HG03095 (cell line): ENCODE data around the gene CKS1B.
A peak's percentile ranks its signal among the peaks of the same experiment; 100 is the strongest.
"Not testable (repeated sequence)": the region's sequence is repeated elsewhere in the genome, so short reads cannot be mapped to it uniquely, and the experiment has no call there.

Experiments used
- ATAC-seq: cut with Tn5 transposase; IDR thresholded peaks from one replicate; pipeline ENCODE4 v1.9.1; 2021; ENCODE audit warnings: moderate library complexity; ENCODE audit not compliant: unreplicated experiment

The CKS1B gene

DNA sequence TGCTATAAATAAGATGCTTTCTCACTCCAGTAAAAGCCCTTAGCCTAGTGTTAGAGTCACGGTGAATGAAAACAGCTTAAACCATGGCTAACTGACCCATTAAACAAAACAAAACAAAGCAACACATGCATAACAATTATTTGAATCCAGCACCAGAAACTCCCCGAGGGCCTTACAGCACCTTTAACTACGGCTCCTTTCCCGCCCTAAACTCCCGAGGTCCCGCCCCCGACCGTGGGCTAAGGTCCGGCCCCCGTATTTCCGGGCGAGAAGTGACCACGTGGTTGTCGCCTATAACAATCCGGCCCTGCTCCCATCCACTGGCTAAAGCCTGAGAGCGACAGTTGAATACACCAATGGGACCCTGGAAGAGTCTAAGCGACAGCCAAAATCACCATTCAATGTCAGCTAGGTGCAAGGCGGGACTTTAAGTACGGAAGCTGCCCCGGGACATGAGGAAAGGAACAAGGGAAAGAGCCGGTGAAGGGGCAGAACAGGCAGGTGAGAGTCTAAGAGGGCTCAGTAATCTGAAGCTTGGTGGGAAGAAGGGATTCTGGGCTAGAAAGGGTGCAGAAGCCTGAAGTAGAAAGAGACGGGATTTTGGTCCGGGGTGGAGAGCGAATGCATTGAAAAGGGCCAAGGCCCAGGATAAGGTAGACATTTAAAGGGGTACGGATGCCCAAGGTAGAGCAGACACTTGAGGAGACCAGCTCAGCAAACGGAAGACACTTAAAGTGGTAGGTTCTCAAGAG, 8.6 kb downstream of the CKS1B start, which contains the start of gene FLAD1:
Gene FLAD1 (plus strand): TSS at position 448 of the 752 bp plus-strand sequence. CDS start 351 bp downstream, outside the sequence.
- peak; percentile 97 for ATAC-seq

DNA sequence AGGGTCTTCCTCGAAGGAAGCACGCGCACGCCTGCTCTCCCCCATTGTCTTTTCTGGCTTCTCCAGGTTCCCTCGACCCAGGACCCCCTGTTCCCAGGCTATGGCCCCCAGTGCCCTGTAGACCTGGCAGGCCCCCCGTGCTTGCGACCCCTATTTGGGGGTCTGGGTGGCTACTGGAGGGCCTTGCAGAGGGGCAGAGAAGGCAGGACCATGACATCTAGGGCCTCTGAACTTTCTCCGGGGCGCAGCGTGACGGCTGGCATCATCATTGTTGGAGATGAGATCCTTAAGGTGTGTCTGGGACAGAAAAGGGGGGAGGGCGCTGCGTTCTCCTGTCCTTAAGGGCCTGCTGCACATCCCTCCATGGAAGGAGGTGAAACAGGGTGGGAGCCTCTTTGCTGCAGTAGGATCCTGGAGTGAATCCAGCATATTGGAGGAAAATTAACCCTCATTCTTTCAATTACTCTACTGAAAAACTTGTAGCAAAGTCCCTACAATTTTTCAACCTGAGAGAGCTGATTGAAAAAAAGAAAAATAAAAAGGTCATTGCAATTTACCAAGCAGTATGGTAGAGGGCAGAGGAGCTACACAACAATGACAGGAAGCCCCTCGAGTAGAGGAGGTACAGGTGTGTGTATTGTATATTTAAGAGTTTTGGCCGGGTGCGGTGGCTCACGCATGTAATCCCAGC, 9.4 kb downstream of the CKS1B start:
- no peak for ATAC-seq

DNA sequence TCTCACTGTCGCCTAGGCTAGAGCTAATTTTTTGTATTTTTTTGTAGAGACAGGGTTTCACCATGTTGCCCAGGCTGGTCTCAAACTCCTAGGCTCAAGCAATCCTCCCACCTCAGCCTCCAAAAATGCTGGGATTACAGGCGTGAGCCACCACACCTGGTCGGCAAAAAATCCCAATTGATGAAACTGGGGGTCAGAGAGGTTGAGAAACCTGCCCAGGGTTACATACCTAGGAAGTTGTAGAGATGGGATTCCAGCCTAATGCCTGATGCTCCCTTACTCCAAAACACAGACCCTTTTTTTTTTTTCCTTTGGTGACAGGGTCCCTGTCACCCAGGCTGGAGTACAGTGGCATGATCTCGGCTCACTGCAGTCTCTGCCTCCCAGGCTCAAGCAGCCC, 12.3 kb downstream of the CKS1B start:
- ATAC-seq = not testable (repeated sequence)

DNA sequence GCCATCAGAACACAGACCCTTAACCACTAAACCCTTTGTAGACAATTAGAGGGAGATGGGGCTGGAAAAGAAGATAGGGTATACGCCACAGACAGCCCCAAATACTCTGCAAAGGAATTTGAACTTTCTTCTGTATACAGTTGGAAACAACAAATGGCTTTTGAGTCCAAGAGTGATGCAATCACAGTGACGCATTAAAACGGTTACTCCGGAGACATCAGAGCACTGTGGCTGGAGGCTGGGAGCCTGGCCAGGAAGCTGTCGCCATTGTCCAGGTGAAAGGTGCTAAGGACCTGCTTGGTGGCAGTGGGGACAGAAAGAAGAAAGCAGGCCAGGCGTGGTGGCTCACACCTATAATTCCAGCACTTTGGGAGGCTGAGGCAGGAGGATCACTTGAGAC, 12.8 kb downstream of the CKS1B start:
- no peak for ATAC-seq

DNA sequence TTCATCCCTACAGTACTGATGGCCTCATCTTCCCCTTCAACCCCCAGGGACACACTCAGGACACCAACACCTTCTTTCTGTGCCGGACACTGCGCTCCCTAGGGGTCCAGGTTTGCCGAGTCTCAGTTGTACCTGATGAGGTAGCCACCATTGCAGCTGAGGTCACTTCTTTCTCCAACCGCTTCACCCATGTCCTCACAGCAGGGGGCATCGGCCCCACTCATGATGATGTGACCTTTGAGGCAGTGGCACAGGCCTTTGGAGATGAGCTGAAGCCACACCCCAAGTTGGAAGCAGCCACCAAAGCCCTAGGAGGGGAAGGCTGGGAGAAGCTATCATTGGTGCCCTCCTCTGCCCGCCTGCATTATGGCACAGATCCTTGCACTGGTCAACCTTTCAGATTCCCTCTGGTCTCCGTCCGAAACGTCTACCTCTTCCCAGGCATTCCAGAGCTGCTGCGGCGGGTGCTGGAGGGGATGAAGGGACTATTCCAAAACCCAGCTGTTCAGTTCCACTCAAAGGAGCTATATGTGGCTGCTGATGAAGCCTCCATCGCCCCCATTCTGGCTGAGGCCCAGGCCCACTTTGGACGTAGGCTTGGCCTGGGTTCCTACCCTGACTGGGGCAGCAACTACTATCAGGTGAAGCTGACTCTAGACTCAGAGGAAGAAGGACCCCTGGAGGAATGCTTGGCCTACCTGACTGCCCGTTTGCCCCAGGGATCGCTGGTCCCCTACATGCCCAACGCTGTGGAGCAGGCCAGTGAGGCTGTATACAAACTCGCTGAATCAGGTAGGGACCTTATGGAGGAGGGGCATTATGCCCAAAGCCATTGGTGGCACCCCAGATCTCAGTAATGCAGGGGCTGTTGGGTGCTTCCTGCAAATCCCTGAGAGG, 13.8 kb downstream of the CKS1B start:
- ATAC-seq = no peak

DNA sequence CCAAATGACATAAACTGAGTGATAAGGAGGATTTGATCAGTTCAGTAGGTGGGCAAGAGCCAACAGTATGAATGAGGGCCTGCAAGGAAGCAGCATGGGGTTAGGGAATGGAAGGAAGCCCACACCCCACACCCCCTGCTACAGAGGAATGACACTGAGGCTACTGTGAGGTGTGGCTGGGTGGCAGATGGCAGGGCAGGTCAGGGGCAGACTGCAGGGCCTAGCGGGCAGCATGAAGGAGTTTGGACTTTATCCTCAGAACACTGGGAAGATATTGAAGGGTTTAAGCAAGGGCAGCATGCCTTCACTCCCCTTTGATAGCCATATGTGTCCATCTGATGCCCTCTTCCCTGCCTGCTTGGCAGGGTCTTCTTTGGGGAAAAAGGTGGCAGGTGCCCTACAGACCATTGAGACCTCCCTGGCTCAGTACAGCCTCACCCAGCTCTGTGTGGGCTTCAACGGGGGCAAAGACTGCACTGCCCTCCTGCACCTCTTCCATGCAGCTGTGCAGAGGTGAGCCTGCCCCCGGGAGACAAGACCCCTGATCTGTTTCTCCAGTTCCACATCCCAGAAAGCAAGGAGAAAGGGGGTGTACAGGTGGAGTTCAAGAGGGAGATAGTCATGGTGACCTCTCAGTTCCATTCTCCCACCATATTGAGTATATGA, 14.8 kb downstream of the CKS1B start:
- no peak for ATAC-seq

DNA sequence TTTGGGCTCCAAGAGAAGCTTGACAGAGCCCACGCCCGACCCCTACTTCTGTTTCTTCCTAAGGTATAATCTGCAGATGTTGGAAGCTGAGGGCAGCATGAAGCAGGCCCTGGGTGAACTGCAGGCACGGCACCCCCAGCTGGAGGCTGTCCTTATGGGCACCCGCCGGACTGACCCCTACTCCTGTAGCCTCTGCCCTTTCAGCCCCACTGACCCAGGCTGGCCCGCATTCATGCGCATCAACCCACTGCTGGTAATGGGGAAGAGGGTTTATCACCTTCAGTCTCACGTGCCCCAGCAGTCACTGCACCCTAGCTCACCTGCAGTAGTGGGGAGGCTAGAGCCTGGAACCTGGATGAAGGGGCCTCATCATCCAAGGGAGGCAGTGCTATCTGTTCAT, 15.8 kb downstream of the CKS1B start:
- no peak for ATAC-seq

DNA sequence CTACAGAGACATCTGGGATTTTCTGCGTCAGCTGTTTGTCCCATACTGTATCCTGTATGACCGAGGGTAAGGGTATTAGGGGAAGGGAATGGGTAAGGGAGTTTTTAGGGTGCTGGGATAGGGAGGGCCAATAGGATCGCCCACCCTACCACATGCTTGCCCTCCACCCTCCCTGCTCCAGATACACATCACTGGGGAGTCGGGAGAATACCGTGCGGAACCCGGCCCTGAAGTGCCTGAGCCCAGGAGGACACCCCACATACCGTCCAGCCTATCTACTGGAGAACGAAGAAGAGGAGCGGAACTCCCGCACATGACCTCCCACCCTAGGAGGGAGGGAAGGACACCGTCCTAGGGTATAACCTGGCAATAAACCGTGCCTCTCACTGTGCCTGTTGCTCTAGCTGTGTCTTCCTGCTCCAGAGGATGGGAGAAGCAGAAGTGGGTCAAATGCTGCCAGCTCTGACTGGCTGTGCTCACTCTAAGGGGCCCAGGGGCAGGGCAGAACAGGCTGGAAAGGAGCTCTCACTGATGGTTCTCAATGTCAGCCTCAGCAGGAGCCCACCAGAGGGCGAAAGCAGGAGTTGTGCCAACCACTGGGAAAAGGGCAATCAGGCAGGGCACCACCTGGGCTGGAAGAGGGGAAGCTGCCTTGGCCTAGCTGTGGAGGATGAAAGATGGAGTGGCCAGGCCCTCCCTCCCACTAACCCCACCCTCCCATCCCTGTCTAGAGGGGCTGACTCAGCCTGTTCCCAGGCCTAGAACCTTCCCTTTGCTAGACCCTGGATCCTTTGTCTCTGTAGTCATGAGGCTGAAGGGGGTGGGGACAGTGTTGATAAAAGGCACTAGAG, 18.5 kb downstream of the CKS1B start:
- ATAC-seq = no peak

DNA sequence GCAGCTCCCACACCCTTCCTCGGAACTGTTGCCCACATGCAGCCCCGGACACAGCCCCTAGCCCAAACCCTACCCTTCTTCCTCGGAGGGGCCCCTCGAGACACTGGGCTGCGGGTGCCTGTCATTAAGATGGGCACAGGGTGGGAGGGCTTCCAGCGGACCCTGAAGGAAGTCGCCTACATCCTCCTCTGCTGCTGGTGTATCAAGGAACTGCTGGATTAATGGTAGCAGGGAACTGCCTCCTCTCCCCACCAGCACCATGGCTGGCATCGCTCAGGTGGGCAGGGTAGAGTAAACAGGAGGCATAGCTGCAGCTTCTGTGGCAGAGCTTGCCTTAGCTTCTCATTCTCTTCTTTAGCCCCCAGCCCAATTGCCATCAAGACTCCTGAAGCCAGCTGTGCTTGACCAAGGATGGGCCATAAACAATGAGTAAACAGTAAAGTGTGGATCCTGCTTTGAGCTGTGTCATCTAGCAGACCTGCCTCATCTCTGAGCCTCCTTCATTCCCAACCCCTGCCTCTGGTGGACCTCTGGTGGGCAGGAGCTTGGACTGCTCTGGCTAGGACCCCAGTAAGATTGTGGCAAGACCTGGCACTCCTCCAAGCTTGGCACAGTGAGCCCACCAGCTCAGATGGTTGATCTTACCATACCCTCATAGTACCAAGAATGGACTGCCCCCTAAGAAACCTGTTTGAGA, 19.2 kb downstream of the CKS1B start, which contains the start of gene LENEP:
Gene LENEP (plus strand): TSS at position 15 of the 697 bp plus-strand sequence. CDS start 22 bp downstream, at position 37.
- ATAC-seq = no peak

DNA sequence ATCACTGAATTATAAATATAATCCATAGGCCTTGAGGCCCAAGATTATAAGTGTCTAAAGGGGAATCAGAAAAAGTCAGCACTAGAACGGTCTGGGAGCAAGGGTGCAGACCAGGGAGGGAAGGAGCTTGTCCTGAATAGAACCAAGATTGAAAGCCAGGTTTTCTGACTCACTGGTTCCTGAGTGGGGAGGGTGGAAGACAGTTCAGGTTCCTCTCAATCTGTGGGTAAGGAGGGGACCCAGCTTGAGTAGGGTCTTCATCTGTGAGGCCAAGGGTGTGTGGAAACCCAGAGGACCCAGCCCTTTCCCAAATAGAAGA, 19.7 kb downstream of the CKS1B start:
- ATAC-seq = no peak

DNA sequence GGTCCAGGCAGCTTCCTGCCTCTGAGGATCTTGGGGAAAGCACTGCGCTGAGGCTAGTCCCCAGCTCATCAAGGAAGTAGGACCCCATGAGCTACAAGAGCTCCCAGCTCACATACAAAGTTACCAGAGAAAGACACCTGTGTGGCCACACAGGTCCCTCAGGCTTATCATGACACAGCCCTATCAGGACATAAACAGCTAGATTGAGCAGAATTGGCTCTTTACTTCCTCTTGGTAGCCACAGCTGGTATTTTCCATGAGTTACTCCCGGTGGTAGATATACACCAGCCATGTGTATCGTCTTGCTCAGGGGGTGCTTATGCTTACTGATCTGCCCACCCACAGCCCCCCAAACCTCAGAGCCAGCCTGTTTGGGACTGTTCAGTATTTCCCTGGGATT, 20.1 kb downstream of the CKS1B start:
- no peak for ATAC-seq

DNA sequence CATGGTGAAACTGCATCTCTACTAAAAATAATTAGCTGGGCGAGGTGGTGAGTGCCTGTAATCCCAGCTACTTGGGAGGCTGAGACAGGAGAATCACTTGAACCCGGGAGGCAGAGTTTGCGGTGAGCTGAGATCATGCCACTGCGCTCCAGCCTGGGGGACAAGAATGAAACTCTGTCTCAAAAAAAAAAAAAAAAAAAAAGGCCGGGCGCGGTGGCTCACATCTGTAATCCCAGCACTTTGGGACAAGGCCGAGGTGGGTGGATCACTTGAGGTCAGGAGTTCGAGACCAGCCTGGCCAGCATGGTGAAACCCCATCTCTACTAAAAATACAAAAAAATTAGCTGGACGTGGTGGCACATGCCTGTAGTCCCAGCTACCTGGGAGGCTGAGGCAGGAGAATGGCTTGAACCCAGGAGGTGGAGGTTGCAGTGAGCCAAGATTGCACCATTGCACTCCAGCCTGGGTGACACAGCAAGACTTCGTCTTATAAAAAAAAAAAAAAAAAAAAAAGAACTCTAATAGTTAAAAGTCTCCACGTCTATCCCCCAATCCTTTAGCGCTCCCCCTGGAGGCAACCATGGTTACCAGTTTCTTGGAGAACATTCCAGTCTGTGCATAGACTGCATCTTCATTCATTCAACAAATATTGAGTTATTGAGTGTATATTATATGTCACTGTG, 21.0 kb downstream of the CKS1B start:
- ATAC-seq = not testable (repeated sequence)

DNA sequence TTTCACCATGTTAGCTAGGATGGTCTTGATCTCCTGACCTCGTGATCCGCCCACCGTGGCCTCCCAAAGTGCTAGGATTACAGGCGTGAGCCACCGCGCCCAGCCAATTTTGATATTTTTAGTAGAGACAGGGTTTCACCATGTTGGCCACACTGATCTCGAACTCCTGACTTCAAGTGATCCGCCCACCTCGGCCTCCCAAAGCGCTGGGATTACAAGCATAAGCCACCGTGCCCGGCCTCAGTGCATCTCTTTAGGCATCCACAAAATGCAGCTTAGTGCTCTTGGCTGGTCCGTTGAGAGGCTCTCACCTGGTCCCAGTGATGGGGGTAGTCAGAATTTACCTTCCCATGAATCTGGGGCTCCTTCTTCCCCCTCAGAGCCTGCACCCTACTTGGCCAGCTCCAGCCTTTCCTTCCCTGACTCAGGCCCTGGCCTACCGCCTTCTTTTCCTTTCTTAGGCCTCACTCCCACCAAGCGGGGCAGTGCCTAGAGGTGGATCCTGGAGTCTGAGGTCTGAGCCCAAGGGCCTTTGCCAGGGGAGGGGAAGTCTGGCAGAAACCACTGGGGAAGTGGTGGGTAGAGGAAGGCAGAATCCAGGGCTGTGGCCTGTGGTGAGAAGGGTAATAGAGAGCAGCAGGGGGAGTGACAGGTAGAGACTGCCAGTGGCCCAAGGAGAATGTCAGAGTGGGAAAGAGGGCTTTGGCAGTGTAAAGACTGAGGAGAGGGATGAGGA, 22.7 kb downstream of the CKS1B start:
- ATAC-seq = no peak

DNA sequence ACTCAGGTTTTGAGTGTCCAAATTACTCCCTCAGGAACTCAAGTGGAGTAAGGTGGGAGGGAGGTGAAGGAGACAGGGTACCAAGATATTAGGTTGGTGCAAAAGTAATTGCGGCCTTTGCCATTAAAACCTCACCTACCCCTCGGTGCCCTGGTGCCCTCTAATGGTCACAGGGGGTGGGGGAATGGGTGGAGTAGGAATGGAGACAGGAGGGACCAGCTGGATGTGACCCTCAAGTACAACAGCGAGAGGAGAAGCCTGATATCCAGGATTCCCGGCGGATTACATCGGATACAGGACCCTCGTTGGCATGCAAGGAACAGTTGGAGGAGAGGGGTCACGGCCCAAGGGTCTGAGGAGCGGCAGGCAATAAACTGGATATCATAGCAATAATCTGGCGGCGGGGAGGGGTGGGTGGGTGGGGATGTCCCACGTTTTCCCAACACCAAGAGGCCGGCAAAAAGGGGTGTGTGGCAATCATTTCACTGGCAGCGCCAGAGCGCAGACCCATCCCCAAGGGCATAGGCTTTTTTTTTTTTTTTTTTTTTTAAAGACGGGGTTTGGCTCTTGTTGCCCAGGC, 23.8 kb downstream of the CKS1B start:
- no peak for ATAC-seq

DNA sequence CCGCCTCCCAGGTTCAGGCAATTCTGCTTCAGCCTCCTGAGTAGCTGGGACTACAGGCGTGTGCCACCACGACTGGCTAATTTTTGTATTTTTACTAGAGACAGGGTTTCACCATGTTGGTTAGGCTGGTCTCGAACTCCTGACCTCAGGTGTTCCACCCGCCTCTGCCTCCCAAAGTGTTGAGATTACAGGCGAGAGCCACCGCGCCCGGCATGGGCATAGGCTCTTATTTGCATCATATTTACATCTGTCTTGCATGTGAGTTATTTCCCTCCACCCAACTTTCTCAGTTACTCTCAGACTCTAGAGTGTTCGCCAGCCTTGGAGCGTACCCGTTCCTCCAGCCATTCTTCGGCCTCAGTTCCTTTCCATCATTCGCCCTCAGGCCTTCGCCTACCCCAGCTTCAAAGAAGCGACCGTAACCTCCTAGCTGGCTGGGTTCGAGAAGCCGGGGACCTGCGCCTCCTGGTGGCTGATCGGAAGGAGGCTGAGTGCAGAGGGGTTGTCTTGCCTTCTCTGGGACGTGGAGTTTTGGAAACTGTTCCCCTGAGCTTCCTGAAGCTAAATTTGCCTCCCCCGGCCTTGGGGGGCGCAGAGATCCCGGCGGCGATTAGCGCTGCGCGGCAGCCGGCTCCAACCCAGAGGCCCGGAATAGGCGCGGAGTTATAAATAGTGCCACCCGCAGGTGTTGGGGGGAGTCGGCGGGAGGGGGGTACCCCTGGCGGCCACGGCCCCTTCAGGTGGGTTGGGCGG, 24.5 kb downstream of the CKS1B start:
- no peak for ATAC-seq

DNA sequence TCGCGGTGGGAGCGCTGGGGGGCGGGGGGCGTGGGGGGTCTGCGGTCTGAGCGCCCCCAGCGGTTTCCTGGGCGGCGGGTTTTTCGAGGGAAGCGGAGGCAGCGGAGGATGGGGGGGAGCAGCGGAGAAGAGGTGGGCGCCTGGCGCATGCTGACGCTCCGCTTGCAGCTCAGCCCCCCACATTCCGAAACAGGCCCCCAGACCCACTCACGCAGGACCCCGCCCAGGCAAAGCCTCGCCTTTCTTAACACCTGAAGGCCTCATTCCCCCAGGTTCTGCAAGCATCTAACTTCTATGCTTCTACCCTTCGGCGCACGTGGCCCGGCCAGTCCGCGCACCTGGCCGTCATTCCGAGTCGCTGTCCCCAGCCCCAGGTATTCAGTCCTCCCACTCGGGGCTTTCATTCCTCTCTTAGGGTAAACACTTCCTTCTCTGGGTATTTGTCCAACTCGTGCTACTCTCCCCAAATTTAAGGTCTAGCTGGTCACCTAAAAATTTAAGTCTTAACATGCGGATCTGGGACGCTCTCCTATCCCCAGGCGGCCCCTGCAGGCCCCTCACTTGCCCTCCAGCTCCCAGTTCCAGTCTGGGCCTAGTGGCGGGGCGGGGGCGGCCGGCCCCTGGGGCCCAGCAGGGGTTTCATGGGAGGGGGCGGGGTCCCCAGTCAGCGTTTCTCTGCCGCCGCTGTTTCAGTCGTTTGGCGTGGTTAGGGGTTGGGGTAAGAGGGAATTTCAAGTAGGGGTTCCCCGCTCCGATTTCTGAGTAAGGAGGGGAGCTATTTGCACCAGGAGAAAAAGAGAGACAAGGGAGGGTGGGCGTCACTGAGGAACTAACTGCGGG, 25.3 kb downstream of the CKS1B start:
- no peak for ATAC-seq
